Measurements from ENCODE around the gene MSANTD4. TPM values are rescaled to one million over a fixed set of nuclear protein-coding genes. Genes with fewer than 3 reads are reported as not detected.
"Not testable (repeated sequence)": the region's sequence is repeated elsewhere in the genome, so short reads cannot be mapped to it uniquely, and the experiment has no call there.

Gene MSANTD4
- total RNA-seq, 1 donor from 2014 or later, result 18.3 TPM

DNA sequence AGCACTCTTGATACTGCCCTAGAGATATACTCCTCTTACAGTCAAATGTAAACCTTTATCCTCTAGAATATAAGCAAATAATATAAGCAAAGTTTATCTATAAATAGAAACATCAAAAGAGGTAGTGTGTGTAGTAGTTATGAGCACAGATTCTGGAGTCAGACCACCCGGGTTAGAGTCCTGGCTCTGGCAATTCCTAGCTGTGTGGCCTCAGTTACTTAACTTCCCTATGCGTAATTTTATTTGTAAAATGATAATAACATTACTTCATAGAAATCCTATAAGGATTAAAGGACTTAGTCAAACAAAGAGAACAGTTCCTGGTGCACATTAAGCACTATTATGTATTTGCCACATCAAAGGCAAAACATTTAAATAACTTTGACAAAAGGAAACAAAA lies 7.0 kb downstream of the MSANTD4 start:
- no peak for DNase-seq (ENCODE audit: low spot score)
- intact Hi-C loops (cut with DNase I), result no loop called here
- ATAC-seq, result no peak

DNA sequence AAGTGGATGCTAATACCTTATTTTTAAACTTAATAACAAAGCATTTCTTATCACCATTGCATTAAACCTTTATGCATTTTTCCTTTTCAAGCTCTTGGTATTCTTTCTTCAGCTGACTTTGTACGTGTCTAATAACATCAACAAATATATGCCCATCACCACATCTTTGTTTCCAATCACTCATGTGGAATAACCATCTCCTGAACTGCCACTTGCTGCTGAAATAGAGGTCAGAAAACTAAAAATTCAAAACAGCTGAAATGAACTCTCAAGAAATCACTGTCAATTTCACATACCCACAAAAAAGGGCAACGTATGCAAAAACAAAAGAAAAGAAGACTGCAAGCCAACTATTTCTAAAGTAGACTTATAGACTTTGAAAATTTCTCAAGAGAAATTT lies 7.4 kb downstream of the MSANTD4 start:
- DNase-seq (ENCODE audit: low spot score), result no peak
- intact Hi-C loops (cut with DNase I), result no loop called here
- ATAC-seq, result no peak

DNA sequence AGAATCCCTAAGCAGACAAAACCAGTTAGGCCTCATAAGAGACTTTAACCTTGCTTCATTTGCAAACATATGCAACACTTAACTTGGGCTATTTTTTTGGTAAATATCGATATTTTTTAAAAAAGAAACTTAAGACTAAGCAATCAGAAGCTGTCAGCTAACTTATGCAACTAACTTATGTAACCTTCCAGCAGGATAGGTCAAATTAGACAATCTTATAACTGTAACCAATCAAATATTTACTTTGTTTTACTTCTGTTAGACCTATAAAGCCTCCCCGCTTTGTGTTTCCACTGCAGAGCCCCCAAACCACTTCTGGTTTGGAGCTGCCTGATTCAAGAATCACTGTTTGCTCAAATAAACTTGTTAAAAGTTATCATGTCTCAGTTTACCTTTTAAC lies 8.0 kb downstream of the MSANTD4 start:
- ATAC-seq, result no peak
- intact Hi-C loops (cut with DNase I), result no loop called here
- DNase-seq (ENCODE audit: low spot score), result no peak

DNA sequence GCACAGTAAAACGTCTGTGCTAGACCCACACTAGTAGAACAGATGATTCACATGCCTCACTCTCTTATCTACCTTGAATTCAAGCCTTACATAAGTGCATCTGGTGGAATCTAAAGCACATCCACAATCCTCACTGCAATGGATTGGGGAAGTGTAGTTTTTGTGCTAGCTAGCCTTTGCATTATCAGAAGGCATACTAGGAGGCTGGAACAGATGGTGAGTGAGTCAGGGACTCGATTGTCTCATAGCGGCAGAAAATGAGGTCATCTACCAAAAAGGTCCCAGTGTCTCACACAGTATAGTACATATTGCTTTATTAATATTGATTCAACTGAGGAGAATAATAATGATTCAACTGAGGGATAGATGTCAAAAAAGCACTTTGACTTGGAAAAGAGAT lies 9.3 kb downstream of the MSANTD4 start:
- DNase-seq (ENCODE audit: low spot score), result no peak
- intact Hi-C loops (cut with DNase I), result no loop called here
- no peak for ATAC-seq

GRCh38 chr11:106011481-106011880 lies 10.6 kb downstream of the MSANTD4 start:
- no peak for ATAC-seq
- no peak for DNase-seq (ENCODE audit: low spot score)
- intact Hi-C loops (cut with DNase I), result no loop called here

DNA sequence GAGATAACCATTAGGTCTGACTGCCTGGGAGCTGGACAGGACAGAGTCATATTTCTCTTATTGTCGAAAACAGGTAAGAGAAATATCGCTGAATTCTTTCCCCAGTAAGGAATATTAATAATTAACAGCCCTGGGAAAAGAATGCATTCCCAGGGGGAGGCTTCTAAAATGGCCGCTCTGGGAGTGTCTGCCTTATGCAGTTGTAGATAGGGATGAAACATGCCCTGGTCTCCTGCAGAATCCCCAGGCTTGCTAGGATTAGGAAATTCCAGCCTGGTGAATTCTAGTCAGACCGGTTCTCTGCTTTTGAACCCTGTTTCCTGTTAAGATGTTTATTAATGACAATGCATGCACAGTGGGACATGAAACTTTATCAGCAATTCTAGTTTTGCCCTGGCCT lies 18.9 kb downstream of the MSANTD4 start:
- intact Hi-C loops (cut with DNase I); ATAC-seq; DNase-seq (ENCODE audit: low spot score): not testable (repeated sequence)

- intact Hi-C loops (cut with DNase I), result no loop called here
- DNase-seq (ENCODE audit: low spot score) (no peak), ATAC-seq (no peak)
Observed at GRCh38 chr11:106001304-106002012, 20.6 kb downstream of the MSANTD4 start.

DNA sequence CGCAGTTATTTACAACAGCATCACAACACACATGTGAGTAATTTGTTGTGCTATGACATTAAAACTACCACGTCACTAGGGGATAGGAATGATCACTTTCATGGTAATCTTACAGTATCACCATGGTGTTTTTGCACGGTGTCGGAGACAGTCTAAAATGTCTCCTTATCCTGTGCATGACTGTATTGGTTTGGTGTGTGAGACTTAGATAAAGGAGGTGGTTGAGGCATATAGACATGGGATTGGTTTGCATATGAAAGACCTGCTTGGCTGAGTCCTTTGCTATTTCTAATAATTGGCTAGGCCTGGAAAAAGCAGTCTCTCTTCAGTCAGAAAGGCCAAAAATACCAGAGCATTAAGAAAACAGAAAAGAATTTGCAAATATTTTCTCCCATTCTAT lies 30.2 kb downstream of the MSANTD4 start:
- no peak for DNase-seq (ENCODE audit: low spot score)
- no peak for ATAC-seq
- intact Hi-C loops (cut with DNase I), result no loop called here

DNA sequence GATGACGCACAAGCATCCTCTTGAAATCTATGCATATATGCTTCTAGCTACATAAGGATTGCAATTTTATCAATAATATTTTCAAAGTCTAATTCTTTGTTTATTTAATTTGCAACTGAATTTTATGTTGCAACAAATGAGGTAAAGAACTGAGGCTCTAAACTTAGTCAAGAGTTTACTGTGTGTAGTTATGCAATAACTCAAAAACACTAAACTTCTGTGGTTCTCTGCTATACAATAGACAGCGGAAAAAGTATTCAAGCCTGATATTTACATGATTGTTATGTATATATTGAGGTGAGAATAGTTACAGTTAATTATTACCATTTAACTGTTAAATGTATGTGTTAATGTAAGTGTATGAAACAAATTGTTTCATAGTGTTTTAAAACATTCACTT lies 32.9 kb downstream of the MSANTD4 start:
- no peak for DNase-seq (ENCODE audit: low spot score)
- intact Hi-C loops (cut with DNase I), result no loop called here

DNA sequence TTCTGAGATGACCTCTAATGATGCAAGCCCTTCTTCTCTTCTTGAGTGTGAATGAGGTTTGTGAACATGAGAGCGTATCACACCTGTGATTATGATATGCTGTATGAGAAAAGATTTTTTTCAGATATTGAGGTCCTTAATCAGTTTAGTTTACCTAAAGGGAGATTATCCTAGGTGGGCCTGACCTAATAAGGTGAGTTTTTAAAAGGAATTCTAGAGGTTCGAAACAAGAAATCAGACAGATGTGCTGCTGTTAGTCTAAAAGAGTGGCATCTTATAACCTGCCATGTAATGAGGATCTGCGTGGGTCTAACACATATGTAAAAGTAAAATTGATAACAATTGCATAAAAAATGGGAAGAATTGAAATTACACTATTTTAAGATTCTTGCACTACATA lies 33.8 kb downstream of the MSANTD4 start:
- intact Hi-C loops (cut with DNase I), result no loop called here
- ATAC-seq (no peak), DNase-seq (ENCODE audit: low spot score) (no peak)

More for the DNA sequence above, 32.9 kb downstream of the MSANTD4 start:
- ATAC-seq, result no peak

DNA sequence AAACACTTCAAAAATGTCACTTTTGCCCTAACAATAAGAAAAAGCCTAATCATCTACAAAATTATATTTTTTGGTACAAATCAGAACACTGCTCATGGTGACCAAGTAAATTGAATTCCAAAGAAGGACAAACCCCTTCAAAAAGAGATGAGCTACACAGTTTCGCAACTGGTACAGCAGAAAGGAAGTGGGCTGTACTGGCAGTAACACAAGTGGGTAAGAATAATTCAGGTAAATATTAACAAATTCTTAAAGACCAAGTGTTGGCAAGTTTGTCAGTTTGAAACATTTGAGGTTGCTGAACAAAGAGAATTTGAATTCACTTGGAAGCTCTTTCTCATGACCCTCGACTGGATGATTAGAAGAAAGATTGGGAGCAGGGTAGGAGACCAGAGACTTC lies 35.5 kb downstream of the MSANTD4 start:
- intact Hi-C loops (cut with DNase I), result no loop called here
- ATAC-seq (no peak), DNase-seq (ENCODE audit: low spot score) (no peak)

DNA sequence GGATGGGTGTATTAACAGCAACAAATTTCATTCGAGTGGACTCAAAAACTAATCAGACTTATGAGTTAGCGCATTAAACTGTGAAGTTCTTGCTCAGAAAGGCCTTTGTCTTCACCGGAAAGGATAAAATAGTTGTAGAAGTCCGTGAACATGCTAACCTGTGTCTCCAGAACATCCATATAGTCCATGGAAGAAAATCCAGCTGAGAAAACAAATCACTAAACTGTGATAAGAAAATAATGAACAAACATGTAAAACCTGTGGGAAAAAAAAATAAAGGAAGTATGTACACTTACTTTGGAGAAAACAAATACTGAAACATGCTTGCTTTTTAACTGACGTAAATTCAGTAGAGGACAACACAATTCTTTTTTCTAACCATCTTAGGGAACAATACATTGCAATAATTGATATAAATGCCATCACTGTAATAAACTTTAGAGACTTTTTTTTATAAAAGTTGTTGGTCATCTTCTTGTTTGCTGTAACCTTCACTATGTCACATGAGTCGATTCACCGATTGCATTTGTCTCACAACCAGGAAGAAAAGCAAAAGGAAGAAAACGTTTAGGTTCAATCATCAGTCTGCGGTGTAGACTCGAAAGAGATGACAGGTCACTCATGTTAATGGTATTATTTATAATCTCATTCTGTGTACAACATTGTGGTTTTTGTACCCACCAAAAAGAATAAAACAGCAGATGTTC lies 41.9 kb downstream of the MSANTD4 start:
- intact Hi-C loops (cut with DNase I), result loop anchor here (5.0 kb wide), 1 partner anchor 1218 kb away; no protein-coding TSS in a partner anchor
- ATAC-seq (no peak), DNase-seq (ENCODE audit: low spot score) (no peak)

DNA sequence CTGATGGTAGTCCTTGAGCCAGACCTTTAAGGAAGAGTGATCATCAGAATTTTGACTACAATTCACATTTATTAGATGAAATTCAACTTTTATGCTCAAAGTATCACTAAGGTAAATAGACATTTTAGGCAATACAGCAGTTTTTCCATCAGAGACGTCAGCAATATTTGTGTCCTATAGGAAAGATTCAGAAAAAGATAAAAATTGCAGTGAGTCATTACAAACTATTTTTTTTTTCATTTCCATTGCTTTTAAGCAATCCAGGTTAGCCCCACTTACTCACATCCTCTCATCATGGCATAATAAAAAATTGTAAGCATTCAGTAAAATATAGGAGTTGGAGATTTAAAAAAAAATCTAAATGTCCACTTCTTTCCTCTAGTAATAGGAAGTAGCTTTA lies 46.9 kb downstream of the MSANTD4 start:
- ATAC-seq, result no peak
- DNase-seq (ENCODE audit: low spot score), result no peak
- intact Hi-C loops (cut with DNase I), result loop anchor here (5.0 kb wide), 1 partner anchor 1213 kb away; no protein-coding TSS in a partner anchor

- ATAC-seq, result no peak
- DNase-seq (ENCODE audit: low spot score), result no peak
- intact Hi-C loops (cut with DNase I), result no loop called here
Observed at GRCh38 chr11:105969756-105970155, 52.3 kb downstream of the MSANTD4 start.

GRCh38 chr11:105968021-105968697 lies 53.9 kb downstream of the MSANTD4 start:
- DNase-seq (ENCODE audit: low spot score), result no peak
- no peak for ATAC-seq
- intact Hi-C loops (cut with DNase I), result no loop called here

- DNase-seq (ENCODE audit: low spot score), result no peak
- intact Hi-C loops (cut with DNase I), result no loop called here
Observed at GRCh38 chr11:105960252-105961245, 61.5 kb downstream of the MSANTD4 start.

More at GRCh38 chr11:105960252-105961245, 61.5 kb downstream of the MSANTD4 start:
- peak; percentile 34 for ATAC-seq
